Liver (tissue), 9 donors: ENCODE data around the gene HEXIM2. TPM values are rescaled to one million over a fixed set of nuclear protein-coding genes. Genes with fewer than 3 reads are reported as not detected.

ENCODE experiments used
- DNase-seq: peaks from one replicate; pipeline ENCODE4 v3.0.0-alpha.2; 2017; ENCODE audit warnings: low spot score
- H3K27ac ChIP-seq, 2 donors: one replicate each; pipeline ENCODE4 v1.7.0; 2013; ENCODE audit warnings: inconsistent platforms in 2 of 2, low read length in 2 of 2, control low read depth in 1 of 2, low read depth in 1 of 2, mild to moderate bottlenecking in 1 of 2
- H3K27me3 ChIP-seq, 4 donors: one replicate each; pipeline versions ENCODE4 v1.6.1 to v1.7.0; 2013; ENCODE audit warnings: low read length in 3 of 4, inconsistent platforms in 1 of 4, mild to moderate bottlenecking in 1 of 4, moderate library complexity in 1 of 4; ENCODE audit not compliant: control insufficient read depth in 4 of 4, insufficient read depth in 4 of 4
- H3K36me3 ChIP-seq, 4 donors: one replicate each; pipeline versions ENCODE4 v1.6.1 to v1.7.0; 2013; ENCODE audit warnings: low read length in 3 of 4, mild to moderate bottlenecking in 3 of 4, low read depth in 1 of 4, moderate library complexity in 1 of 4; ENCODE audit not compliant: control insufficient read depth in 4 of 4, insufficient read depth in 3 of 4
- H3K4me1 ChIP-seq, 4 donors: one replicate each; pipeline versions ENCODE4 v1.6.1 to v1.7.0; 2013; ENCODE audit warnings: low read length in 3 of 4, mild to moderate bottlenecking in 3 of 4, moderate library complexity in 1 of 4; ENCODE audit not compliant: control insufficient read depth in 4 of 4, insufficient read depth in 4 of 4
- H3K4me3 ChIP-seq, 3 donors: one replicate each; pipeline versions ENCODE4 v1.6.1 to v1.7.0; 2013; ENCODE audit warnings: low read length in 3 of 3, control low read depth in 1 of 3, low read depth in 1 of 3, mild to moderate bottlenecking in 1 of 3
- H3K9ac ChIP-seq, 2 donors: one replicate each; pipeline ENCODE4 v1.7.0; 2013; ENCODE audit warnings: low read length in 2 of 2, mild to moderate bottlenecking in 2 of 2, moderate library complexity in 2 of 2, control low read depth in 1 of 2, low read depth in 1 of 2
- H3K9me3 ChIP-seq, 4 donors: one replicate each; pipeline versions ENCODE4 v1.6.1 to v1.7.0; 2013; ENCODE audit warnings: low read length in 3 of 4; ENCODE audit not compliant: control insufficient read depth in 4 of 4
- EGR1 ChIP-seq, 2 donors: IDR thresholded peaks; 2 replicates each; pipeline ENCODE4 v1.6.1; 2016 to 2018; ENCODE audit warnings: antibody characterized with exemption in 2 of 2, low read depth in 2 of 2
- FOXA1 ChIP-seq: IDR thresholded peaks from 2 replicates; pipeline ENCODE4 v1.6.1; 2016; ENCODE audit warnings: antibody characterized with exemption
- FOXA2 ChIP-seq: IDR thresholded peaks from 2 replicates; pipeline ENCODE4 v1.6.1; 2016; ENCODE audit warnings: antibody characterized with exemption
- GABPA ChIP-seq, 2 donors: IDR thresholded peaks in 1 of 2; conservative IDR thresholded peaks in 1 of 2; 2 replicates each; pipeline ENCODE4 v1.6.1; 2016; ENCODE audit warnings: antibody characterized with exemption in 2 of 2, mild to moderate bottlenecking in 1 of 2, moderate library complexity in 1 of 2
- HNF4A ChIP-seq, 2 donors: conservative IDR thresholded peaks; 2 replicates each; pipeline ENCODE4 v1.6.1; 2016; ENCODE audit warnings: antibody characterized with exemption in 2 of 2, mild to moderate bottlenecking in 2 of 2
- HNF4G ChIP-seq: IDR thresholded peaks from 2 replicates; pipeline ENCODE4 v1.6.1; 2016; ENCODE audit warnings: antibody characterized with exemption
- JUND ChIP-seq, 2 donors: IDR thresholded peaks; 2 replicates each; pipeline ENCODE4 v1.6.1; 2016; ENCODE audit warnings: antibody characterized with exemption in 2 of 2
- NR2F2 ChIP-seq: IDR thresholded peaks from 2 replicates; pipeline ENCODE4 v1.6.1; 2016; ENCODE audit warnings: antibody characterized with exemption
- RAD21 ChIP-seq, 2 donors: IDR thresholded peaks; 2 replicates each; pipeline ENCODE4 v1.6.1; 2016; ENCODE audit warnings: antibody characterized with exemption in 2 of 2, mild to moderate bottlenecking in 2 of 2
- RXRA ChIP-seq, 2 donors: IDR thresholded peaks; 2 replicates each; pipeline ENCODE4 v1.6.1; 2017 to 2018; ENCODE audit warnings: antibody characterized with exemption in 2 of 2, mild to moderate bottlenecking in 1 of 2
- TAF1 ChIP-seq: conservative IDR thresholded peaks from 2 replicates; pipeline ENCODE4 v1.6.1; 2016; ENCODE audit warnings: antibody characterized with exemption, mild to moderate bottlenecking
- YY1 ChIP-seq: IDR thresholded peaks from 2 replicates; pipeline ENCODE4 v1.6.1; 2016; ENCODE audit warnings: antibody characterized with exemption, mild to moderate bottlenecking
- WGBS: extraction: QIAGEN DNeasy Blood & Tissue Kit; methylation state at CpG from one replicate; pipeline ENCODE4 v1.1.7; 2013; 5-methylcytosine and 5-hydroxymethylcytosine counted together
- polyA plus RNA-seq, 2 donors: library from polyadenylated mRNA; stranded (reverse) in 1 of 2; unstranded in 1 of 2; fragments of 200-250 nt in 1 of 2; fragments of >200 nt in 1 of 2; fragmentation: Nextera tagmentation in 1 of 2; extraction: Ambion mirVana in 1 of 2; gene quantifications; one replicate each; pipeline versions ENCODE4 v1.2.1 to v1.2.3, GENCODE V29; 2013 to 2015
- total RNA-seq, 2 donors: library from RNA; depleted of rRNA; stranded (reverse); fragments of >200 nt; gene quantifications; one replicate each; pipeline ENCODE4 v1.2.3, GENCODE V29; 2014
- TF ChIP-seq, protein P1 (sequence below): IDR thresholded peaks from 2 replicates; pipeline ENCODE4 v1.6.1; 2016; ENCODE audit warnings: antibody characterized with exemption, mild to moderate bottlenecking
- TF ChIP-seq, protein P2 (sequence below): fragments of 150-350 bp; IDR thresholded peaks from 2 replicates; pipeline ENCODE4 v1.5.1; 2017; ENCODE audit warnings: improper control_type of control experiment, low read depth, low read length; ENCODE audit not compliant: missing input control
- TF ChIP-seq, protein P3 (sequence below): IDR thresholded peaks from 2 replicates; pipeline ENCODE4 v1.6.1; 2016; ENCODE audit warnings: antibody characterized with exemption
- TF ChIP-seq, protein P4 (sequence below): IDR thresholded peaks from 2 replicates; pipeline ENCODE4 v1.6.1; 2016; ENCODE audit warnings: antibody characterized with exemption
- TF ChIP-seq, protein P5 (sequence below): IDR thresholded peaks from 2 replicates; pipeline ENCODE4 v1.6.1; 2016; ENCODE audit warnings: antibody characterized with exemption
- donor health status: healthy.
- donor health status: healthy.
- donor health status: healthy.
- donor health status: healthy.
- donor health status: healthy.

Gene HEXIM2
- total and polyA plus RNA-seq, 4 donors, result 3.5 to 10.7 (median 5.5) TPM

DNA sequence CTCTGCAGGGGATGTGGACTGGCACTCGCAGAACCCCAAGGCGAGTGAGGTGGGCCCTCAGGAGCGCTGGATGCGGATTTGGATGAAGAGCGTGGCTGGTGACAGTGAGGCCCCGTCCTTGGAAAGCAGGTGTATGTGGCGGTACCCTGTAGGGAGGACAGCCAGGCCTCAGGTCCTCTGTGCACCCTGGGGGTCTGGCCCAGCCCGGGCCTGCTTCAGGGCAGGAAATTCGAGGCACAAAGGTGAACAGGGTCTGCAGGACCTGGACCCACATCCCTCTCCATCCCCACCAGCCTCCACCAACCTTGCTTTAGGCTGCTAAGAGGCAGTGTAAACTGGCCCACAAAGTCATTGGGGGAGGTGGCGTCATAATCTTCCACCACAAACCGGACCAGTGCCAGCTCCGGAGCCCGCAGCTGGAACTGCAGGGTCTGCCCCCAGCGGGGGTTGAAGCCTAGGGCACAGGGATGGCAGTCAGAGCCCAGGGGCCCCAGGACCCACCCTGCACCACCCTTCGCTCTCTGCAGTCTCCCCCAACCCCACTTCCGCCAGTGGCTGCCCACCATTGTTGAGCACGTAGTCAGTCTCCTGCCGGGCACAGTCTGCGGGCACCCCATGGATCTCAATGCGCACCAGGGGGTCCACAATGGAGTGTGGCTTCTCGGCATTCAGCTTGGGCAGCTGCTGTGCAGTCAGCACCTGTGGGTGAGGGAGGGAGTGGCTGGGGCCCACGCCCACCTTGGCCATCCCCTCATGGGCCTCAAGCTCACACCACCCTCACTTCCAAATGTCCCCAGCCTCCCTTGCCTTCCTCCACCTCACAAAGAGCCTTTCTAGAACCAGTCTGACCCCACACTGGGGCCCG is 48.9 kb upstream of the HEXIM2 start:
- H3K27me3 ChIP-seq, result no peaks in the 10 kb centered on the region
- H3K4me1 ChIP-seq, result peaks cover 0 to 3% (median 0%) of the 10 kb centered on the region in 4 donors
- TF ChIP-seq YY1, result no peak
- TF ChIP-seq, protein P1, sequence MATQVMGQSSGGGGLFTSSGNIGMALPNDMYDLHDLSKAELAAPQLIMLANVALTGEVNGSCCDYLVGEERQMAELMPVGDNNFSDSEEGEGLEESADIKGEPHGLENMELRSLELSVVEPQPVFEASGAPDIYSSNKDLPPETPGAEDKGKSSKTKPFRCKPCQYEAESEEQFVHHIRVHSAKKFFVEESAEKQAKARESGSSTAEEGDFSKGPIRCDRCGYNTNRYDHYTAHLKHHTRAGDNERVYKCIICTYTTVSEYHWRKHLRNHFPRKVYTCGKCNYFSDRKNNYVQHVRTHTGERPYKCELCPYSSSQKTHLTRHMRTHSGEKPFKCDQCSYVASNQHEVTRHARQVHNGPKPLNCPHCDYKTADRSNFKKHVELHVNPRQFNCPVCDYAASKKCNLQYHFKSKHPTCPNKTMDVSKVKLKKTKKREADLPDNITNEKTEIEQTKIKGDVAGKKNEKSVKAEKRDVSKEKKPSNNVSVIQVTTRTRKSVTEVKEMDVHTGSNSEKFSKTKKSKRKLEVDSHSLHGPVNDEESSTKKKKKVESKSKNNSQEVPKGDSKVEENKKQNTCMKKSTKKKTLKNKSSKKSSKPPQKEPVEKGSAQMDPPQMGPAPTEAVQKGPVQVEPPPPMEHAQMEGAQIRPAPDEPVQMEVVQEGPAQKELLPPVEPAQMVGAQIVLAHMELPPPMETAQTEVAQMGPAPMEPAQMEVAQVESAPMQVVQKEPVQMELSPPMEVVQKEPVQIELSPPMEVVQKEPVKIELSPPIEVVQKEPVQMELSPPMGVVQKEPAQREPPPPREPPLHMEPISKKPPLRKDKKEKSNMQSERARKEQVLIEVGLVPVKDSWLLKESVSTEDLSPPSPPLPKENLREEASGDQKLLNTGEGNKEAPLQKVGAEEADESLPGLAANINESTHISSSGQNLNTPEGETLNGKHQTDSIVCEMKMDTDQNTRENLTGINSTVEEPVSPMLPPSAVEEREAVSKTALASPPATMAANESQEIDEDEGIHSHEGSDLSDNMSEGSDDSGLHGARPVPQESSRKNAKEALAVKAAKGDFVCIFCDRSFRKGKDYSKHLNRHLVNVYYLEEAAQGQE, result no peak
- TF ChIP-seq NR2F2, result no peak
- TF ChIP-seq RXRA (IDR thresholded peaks at IDR 0.05), result no peak
- TF ChIP-seq, protein P2, sequence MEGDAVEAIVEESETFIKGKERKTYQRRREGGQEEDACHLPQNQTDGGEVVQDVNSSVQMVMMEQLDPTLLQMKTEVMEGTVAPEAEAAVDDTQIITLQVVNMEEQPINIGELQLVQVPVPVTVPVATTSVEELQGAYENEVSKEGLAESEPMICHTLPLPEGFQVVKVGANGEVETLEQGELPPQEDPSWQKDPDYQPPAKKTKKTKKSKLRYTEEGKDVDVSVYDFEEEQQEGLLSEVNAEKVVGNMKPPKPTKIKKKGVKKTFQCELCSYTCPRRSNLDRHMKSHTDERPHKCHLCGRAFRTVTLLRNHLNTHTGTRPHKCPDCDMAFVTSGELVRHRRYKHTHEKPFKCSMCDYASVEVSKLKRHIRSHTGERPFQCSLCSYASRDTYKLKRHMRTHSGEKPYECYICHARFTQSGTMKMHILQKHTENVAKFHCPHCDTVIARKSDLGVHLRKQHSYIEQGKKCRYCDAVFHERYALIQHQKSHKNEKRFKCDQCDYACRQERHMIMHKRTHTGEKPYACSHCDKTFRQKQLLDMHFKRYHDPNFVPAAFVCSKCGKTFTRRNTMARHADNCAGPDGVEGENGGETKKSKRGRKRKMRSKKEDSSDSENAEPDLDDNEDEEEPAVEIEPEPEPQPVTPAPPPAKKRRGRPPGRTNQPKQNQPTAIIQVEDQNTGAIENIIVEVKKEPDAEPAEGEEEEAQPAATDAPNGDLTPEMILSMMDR, result no peak
- no peak for TF ChIP-seq FOXA2
- TF ChIP-seq HNF4G, result no peak
- TF ChIP-seq, protein P3, sequence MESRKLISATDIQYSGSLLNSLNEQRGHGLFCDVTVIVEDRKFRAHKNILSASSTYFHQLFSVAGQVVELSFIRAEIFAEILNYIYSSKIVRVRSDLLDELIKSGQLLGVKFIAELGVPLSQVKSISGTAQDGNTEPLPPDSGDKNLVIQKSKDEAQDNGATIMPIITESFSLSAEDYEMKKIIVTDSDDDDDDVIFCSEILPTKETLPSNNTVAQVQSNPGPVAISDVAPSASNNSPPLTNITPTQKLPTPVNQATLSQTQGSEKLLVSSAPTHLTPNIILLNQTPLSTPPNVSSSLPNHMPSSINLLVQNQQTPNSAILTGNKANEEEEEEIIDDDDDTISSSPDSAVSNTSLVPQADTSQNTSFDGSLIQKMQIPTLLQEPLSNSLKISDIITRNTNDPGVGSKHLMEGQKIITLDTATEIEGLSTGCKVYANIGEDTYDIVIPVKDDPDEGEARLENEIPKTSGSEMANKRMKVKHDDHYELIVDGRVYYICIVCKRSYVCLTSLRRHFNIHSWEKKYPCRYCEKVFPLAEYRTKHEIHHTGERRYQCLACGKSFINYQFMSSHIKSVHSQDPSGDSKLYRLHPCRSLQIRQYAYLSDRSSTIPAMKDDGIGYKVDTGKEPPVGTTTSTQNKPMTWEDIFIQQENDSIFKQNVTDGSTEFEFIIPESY, result no peak
- no peak for TF ChIP-seq EGR1 (IDR thresholded peaks at IDR 0.05; ENCODE audit: low read depth in 2 of 2)
- WGBS, result 96% methylated on average over 23 of the region's 23 CpGs
- no peak overlapping the region for H3K27ac ChIP-seq
- no peak overlapping the region for H3K4me3 ChIP-seq
- H3K36me3 ChIP-seq, result peaks cover 0 to 7% (median 0%) of the 10 kb centered on the region in 4 donors
- no peaks in the 10 kb centered on the region for H3K9me3 ChIP-seq
- DNase-seq, result no peak
- H3K9ac ChIP-seq, result no peak overlapping the region

DNA sequence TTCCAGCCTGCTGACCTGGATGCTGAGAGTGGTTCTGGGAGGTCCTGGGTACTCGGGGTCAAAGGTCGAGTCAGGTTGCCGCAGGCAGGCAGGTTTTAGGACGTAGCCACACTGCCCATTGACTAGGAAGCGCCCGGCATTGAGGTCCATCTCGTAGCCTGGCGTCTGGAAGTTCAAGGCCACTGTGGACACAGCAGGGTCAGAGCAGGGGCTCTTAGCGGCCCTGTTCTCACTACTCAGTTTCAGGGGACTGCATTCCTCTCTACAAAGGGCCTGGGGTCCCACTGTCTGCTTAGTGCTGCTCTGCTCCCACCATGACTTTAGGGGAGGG is 48.3 kb upstream of the HEXIM2 start:
- 54% methylated on average over 9 of the region's 9 CpGs for WGBS
- H3K36me3 ChIP-seq, result peaks cover 0 to under 1% (median 0%) of the 10 kb centered on the region in 4 donors
- H3K27me3 ChIP-seq, result no peaks in the 10 kb centered on the region
- no peak overlapping the region for H3K9ac ChIP-seq
- H3K27ac ChIP-seq, result no peak overlapping the region
- no peak overlapping the region for H3K4me3 ChIP-seq
- DNase-seq, result no peak
- peaks cover 0 to 3% (median 0%) of the 10 kb centered on the region in 4 donors for H3K4me1 ChIP-seq
- no peaks in the 10 kb centered on the region for H3K9me3 ChIP-seq
- TF ChIP-seq HNF4G, result no peak
- no peak for TF ChIP-seq GABPA (IDR thresholded peaks at IDR 0.05 in 1 of 2, conservative IDR thresholded peaks at IDR 0.05 in 1 of 2)
- no peak for TF ChIP-seq RAD21 (IDR thresholded peaks at IDR 0.05)
- TF ChIP-seq, protein P2, result no peak
- TF ChIP-seq JUND (IDR thresholded peaks at IDR 0.05), result no peak
- TF ChIP-seq, protein P1, result no peak
- TF ChIP-seq HNF4A (conservative IDR thresholded peaks at IDR 0.05), result no peak
- TF ChIP-seq TAF1, result no peak
- TF ChIP-seq, protein P4, sequence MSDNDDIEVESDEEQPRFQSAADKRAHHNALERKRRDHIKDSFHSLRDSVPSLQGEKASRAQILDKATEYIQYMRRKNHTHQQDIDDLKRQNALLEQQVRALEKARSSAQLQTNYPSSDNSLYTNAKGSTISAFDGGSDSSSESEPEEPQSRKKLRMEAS, result no peak
- no peak for TF ChIP-seq EGR1 (IDR thresholded peaks at IDR 0.05; ENCODE audit: low read depth in 2 of 2)
- no peak for TF ChIP-seq FOXA1
- TF ChIP-seq, protein P5, sequence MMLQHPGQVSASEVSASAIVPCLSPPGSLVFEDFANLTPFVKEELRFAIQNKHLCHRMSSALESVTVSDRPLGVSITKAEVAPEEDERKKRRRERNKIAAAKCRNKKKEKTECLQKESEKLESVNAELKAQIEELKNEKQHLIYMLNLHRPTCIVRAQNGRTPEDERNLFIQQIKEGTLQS, result no peak
